ENCODE data around the gene RAB11B.

DNA sequence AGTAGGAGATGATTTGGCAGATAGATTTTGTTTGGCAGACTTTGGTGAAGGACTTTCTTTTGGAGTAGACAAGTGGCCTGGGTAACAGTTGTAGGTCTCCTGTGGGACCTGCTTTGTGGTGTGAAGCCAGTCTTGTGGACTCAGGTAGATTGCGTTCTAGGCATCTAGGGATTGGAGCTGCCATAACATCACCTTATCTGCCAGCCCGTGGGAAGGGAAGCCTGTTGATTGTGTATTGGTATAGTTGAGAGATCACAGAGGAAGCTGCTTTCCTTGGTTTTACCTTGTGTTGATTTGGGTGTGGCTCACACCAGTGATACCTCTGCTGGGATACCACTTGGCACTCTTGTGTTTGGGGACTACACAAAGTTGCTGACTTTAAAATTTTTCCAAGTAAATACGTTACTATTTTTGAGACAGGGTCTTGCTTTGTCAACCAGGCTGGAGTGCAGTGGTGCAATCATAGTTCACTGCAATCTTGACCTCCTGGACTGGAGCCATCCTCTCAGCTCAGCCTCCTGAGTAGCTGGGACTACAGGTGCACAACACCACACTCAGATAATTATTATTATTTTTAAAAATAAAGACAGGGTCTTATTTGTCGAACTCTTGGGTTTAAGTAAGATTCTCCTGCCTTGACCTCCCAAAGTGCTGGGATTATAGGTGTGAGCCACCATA lies 62.4 kb downstream of the RAB11B start:
- TF ChIP-seq, protein P1, sequence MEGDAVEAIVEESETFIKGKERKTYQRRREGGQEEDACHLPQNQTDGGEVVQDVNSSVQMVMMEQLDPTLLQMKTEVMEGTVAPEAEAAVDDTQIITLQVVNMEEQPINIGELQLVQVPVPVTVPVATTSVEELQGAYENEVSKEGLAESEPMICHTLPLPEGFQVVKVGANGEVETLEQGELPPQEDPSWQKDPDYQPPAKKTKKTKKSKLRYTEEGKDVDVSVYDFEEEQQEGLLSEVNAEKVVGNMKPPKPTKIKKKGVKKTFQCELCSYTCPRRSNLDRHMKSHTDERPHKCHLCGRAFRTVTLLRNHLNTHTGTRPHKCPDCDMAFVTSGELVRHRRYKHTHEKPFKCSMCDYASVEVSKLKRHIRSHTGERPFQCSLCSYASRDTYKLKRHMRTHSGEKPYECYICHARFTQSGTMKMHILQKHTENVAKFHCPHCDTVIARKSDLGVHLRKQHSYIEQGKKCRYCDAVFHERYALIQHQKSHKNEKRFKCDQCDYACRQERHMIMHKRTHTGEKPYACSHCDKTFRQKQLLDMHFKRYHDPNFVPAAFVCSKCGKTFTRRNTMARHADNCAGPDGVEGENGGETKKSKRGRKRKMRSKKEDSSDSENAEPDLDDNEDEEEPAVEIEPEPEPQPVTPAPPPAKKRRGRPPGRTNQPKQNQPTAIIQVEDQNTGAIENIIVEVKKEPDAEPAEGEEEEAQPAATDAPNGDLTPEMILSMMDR (IDR thresholded peaks at IDR 0.05) = no peak
- TF ChIP-seq POLR2A (IDR thresholded peaks at IDR 0.05) = no peak
